HG03457 (cell line): ENCODE measurements around the gene FAM50A.
"Not testable (repeated sequence)": the region's sequence is repeated elsewhere in the genome, so short reads cannot be mapped to it uniquely, and the experiment has no call there.

Experiments used
- ATAC-seq: cut with Tn5 transposase; IDR thresholded peaks from one replicate; pipeline ENCODE4 v1.9.1; 2021; ENCODE audit warnings: moderate number of reproducible peaks; ENCODE audit not compliant: unreplicated experiment

Gene FAM50A

GRCh38 chrX:154482786-154483185, 38.8 kb downstream of the FAM50A start:
- no peak for ATAC-seq

DNA sequence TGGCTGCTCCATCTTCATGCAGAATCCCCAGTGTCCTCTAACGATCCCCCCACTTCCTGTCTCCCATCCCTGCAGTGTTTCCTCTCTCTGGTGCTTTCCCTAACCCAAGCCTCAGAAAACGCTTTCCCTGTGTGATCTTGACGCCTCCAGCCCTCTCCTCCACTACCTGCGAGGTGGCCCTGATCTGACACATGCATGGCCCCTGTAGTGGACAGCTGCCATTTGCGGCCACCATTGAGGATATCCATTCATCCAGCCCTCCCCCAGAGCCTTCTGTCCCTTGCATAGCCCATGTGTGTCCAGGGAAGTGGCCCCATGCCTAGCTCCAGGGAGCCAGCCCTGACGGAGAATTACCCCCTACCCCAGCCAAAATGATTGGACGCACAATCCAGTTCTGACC, 39.4 kb downstream of the FAM50A start:
- no peak for ATAC-seq

- no peak for ATAC-seq
Measured at GRCh38 chrX:154484255-154485149, 40.6 kb downstream of the FAM50A start.

- ATAC-seq: no peak
Measured at GRCh38 chrX:154485150-154486051, 41.5 kb downstream of the FAM50A start.

GRCh38 chrX:154486052-154486395, 42.1 kb downstream of the FAM50A start:
- no peak for ATAC-seq

GRCh38 chrX:154486396-154487207, 42.7 kb downstream of the FAM50A start, which contains the start of gene UBL4A:
Gene UBL4A, minus strand, starts transcription at chrX:154486615. Its CDS starts 31 bp downstream, at chrX:154486584.
- no peak for ATAC-seq

DNA sequence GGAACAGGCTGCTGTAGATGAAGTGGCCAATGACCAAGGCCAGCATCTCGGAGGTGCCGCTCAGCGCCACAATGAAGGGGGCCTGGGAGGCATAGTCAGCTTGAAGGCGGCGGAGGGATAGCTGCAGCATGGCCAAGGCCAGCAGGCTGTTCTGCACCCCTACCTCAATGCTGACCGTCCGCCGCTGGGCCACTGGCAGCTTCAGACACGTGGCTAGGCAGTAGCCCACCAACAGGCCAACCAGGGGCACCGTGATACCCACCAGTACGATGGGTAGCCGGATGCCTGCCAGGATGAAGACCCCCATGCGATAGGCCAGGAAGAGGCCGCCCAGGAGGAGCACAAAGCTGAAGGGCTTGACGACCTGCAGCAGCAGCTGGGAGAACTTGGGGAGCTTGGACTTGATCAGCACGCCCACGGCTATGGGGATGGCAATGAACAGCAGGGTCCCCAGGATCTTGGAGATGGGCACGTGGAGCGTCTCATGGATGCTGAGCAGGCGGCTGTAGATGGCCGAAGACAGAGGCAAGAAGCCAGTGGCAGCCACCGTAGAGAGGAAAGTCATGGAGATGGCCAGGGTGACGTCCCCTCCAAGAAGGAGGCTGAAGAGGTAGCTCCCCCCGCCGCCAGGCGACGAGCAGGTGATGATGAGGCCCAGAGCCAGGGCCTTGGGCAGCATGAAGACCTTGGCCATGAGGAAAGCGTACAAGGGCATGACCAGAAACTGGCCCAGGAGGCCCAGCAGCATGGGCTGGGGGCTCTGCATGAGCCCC, 43.8 kb downstream of the FAM50A start:
- no peak for ATAC-seq

GRCh38 chrX:154488336-154489075, 44.6 kb downstream of the FAM50A start:
- no peak for ATAC-seq

DNA sequence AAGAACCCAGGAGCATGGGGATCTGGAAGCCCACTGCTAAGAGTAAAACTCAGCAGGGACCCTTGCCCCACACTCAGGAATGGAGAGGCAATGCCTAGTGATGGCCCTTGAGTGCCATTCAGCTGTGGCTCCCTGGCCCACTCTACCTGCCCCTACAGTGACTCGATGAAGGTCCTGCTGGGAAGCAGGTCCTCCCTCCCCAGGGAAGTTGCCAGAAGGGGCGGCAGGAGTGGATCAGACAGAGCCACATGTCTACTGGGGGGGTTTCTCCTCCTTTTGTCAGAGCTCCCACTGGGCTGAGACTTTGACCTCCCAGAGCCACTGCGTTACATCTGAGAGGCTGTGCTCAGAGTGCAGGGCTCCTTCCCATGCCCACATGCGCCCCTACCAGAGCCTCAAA, 45.2 kb downstream of the FAM50A start:
- no peak for ATAC-seq

- ATAC-seq: peak; percentile 1
Measured at GRCh38 chrX:154490021-154490413, 46.1 kb downstream of the FAM50A start.

DNA sequence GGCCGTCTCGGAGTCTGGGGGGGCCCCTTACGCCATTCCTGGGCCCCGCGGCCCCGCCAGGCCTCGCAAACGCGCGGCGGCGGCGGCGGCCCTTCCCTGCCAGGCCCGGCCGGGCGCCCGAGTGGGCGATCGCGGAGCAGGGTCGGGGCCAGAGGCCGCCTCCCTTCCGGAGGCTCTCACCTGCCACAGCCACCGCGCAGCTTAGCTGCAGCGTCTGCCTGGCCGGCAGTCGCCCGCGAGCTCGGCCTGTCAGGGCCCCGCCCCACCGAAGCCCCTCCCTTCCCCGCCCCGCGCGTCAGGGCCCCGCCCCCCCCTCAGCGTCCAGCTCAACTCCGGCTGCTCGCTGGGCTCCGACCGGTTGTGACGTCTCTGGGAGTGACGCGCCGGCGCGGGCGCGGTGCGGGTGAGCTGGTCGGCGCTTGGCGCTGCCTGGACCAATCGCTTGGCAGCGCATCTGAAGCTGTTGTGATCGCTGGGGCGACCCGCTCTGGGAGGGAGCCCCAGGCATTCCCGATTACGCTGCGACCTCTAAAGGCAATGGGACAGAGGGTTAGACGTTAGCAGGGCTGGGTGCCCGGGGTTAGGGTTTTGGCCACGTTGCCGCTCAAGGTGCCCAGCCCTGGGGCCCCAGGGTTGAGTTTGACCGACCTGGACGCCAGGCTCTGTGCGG, 46.6 kb downstream of the FAM50A start, which contains the start of gene SLC10A3:
TSS of gene SLC10A3 (minus strand) at position 216 of the 670 bp plus-strand sequence. CDS start 1,689 bp downstream, outside the sequence.
- ATAC-seq: peak; percentile 74

- no peak for ATAC-seq
Measured at GRCh38 chrX:154494715-154495114, 50.8 kb downstream of the FAM50A start.

GRCh38 chrX:154495472-154495922, 51.6 kb downstream of the FAM50A start:
- ATAC-seq: no peak

GRCh38 chrX:154496591-154497137, 52.7 kb downstream of the FAM50A start:
- ATAC-seq: not testable (repeated sequence)
